Urinary bladder (tissue), 4 donors: Measurements from ENCODE around the gene RBM19. TPM values are rescaled to one million over a fixed set of nuclear protein-coding genes. Genes with fewer than 3 reads are reported as not detected.

ENCODE experiments used
- DNase-seq: peaks from one replicate; pipeline ENCODE4 v3.0.0-alpha.2; 2015; ENCODE audit errors: extremely low spot score
- H3K27ac ChIP-seq: one replicate; pipeline ENCODE4 v1.5.1; 2013; ENCODE audit warnings: low read depth, mild to moderate bottlenecking, moderate library complexity
- H3K36me3 ChIP-seq: one replicate; pipeline ENCODE4 v1.6.1; 2013; ENCODE audit warnings: mild to moderate bottlenecking, moderate library complexity; ENCODE audit not compliant: insufficient read depth
- H3K4me1 ChIP-seq: one replicate; pipeline ENCODE4 v1.6.1; 2013; ENCODE audit warnings: mild to moderate bottlenecking, moderate library complexity; ENCODE audit not compliant: insufficient read depth
- H3K4me3 ChIP-seq: one replicate; pipeline ENCODE4 v1.5.1; 2013; ENCODE audit warnings: low read depth, low read length
- WGBS: extraction: QIAGEN DNeasy Blood & Tissue Kit; methylation state at CpG from one replicate; pipeline ENCODE4 v1.1.7; 2013; 5-methylcytosine and 5-hydroxymethylcytosine counted together
- polyA plus RNA-seq: library from polyadenylated mRNA; stranded (reverse); fragments of 200-250 nt; gene quantifications from one replicate; pipeline ENCODE4 v1.2.3, GENCODE V29; 2013
- small RNA-seq: library from RNA; depleted of rRNA; stranded (forward); fragments of <200 nt; gene quantifications from one replicate; pipeline ENCODE3, GENCODE V24; 2014
- total RNA-seq: library from RNA; depleted of rRNA; stranded (reverse); fragments of >200 nt; gene quantifications from one replicate; pipeline ENCODE4 v1.2.3, GENCODE V29; 2014
- donor health status: healthy with polysubstance abuse.
- donor health status: healthy.

The RBM19 gene
- total and polyA plus RNA-seq, 2 donors, result 15.4 to 16.3 TPM

- 78% methylated on average over 7 of the region's 7 CpGs for WGBS
- DNase-seq, result no peak
- no peaks in the 10 kb centered on the region for H3K36me3 ChIP-seq
- H3K4me1 ChIP-seq, result no peaks in the 10 kb centered on the region
- no peak overlapping the region for H3K4me3 ChIP-seq
- H3K27ac ChIP-seq, result no peak overlapping the region
These were observed 189.6 kb downstream of the RBM19 start for GRCh38 chr12:113776536-113776935.

- 73% methylated on average over 5 of the region's 5 CpGs for WGBS
- Histone ChIP-seq H3K4me1 (no peaks in the 10 kb centered on the region), H3K36me3 (no peaks in the 10 kb centered on the region), H3K27ac (no peak overlapping the region), H3K4me3 (no peak overlapping the region)
- no peak for DNase-seq
These were observed 191.6 kb downstream of the RBM19 start for GRCh38 chr12:113774526-113774925.

- Histone ChIP-seq H3K36me3 (no peaks in the 10 kb centered on the region), H3K4me1 (no peaks in the 10 kb centered on the region), H3K27ac (no peak overlapping the region), H3K4me3 (no peak overlapping the region)
- WGBS, result 76% methylated on average over 6 of the region's 6 CpGs
- DNase-seq, result no peak
These were observed 193.6 kb downstream of the RBM19 start for GRCh38 chr12:113772505-113773030.

- DNase-seq, result no peak
- H3K4me3 ChIP-seq, result no peak overlapping the region
- WGBS, result 59% methylated on average over 10 of the region's 10 CpGs
- H3K36me3 ChIP-seq, result no peaks in the 10 kb centered on the region
- no peaks in the 10 kb centered on the region for H3K4me1 ChIP-seq
- no peak overlapping the region for H3K27ac ChIP-seq
These were observed 195.7 kb downstream of the RBM19 start for GRCh38 chr12:113770389-113770865.

- H3K4me3 ChIP-seq, result no peak overlapping the region
- no peaks in the 10 kb centered on the region for H3K36me3 ChIP-seq
- WGBS, result 57% methylated on average over 9 of the region's 9 CpGs
- no peaks in the 10 kb centered on the region for H3K4me1 ChIP-seq
- DNase-seq, result no peak
- no peak overlapping the region for H3K27ac ChIP-seq
These were observed 196.8 kb downstream of the RBM19 start for GRCh38 chr12:113769305-113769704.

GRCh38 chr12:113768850-113769249 lies 197.3 kb downstream of the RBM19 start:
- no peak overlapping the region for H3K4me3 ChIP-seq
- 67% methylated on average over 6 of the region's 6 CpGs for WGBS
- H3K4me1 ChIP-seq, result no peaks in the 10 kb centered on the region
- no peaks in the 10 kb centered on the region for H3K36me3 ChIP-seq
- DNase-seq, result no peak
- H3K27ac ChIP-seq, result no peak overlapping the region

- 62% methylated on average over 10 of the region's 10 CpGs for WGBS
- DNase-seq, result no peak
- Histone ChIP-seq H3K4me3 (no peak overlapping the region), H3K27ac (no peak overlapping the region), H3K4me1 (no peaks in the 10 kb centered on the region), H3K36me3 (no peaks in the 10 kb centered on the region)
These were observed 198.9 kb downstream of the RBM19 start for GRCh38 chr12:113766879-113767878.

Small RNA genes within 50 kb of the gene (small RNA-seq; reads per million reads assigned to genes)
- gene DYNLL1P4, result not detected
